GM18526 (cell line): ENCODE results near the gene GCLC.

Experiments used
- POLR2A ChIP-seq: IDR thresholded peaks from 3 replicates; pipeline ENCODE4 v1.6.1; 2011; ENCODE audit not compliant: insufficient read length; ENCODE audit errors: extremely low read depth

GCLC gene

GRCh38 chr6:53536561-53536960, 8.3 kb downstream of the GCLC start:
- no peak for TF ChIP-seq POLR2A

- TF ChIP-seq POLR2A = no peak
Measured at GRCh38 chr6:53532942-53533341, 12.0 kb downstream of the GCLC start.

DNA sequence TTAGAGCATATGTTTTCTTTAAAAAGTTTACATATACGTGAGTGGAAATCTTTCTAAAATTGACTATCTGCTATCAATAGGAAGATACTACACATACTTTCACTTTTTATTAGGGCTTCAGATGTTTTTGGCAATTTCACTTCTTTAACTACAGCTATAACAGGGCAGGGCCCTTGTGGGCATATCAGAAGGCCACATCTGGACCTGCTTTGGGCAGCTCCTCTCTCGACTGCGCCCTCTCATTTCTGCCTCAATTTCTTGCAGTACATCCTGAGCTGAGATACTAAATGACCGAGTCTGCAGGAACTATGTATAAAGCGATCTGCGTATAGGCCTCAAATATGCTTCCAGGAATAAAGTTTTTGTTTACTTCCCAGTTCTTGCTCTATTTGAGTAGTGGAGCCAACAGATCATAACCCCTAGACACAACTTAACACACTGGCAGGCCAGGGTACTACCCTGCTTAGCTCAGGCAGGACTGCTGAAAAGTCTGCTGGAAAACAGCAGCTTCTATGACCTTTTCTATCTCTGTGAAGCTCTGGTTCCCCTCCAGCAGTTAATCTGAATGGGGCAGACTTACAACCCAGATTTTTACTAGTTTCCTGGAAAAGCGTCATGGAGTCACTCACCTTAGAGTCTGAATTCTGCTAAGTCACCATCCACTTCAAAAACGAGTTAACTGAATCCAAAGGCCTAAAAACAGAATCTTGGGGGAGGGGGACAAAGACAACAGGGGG, 12.7 kb downstream of the GCLC start:
- no peak for TF ChIP-seq POLR2A

- TF ChIP-seq POLR2A = no peak
Measured at GRCh38 chr6:53530780-53531386, 14.0 kb downstream of the GCLC start.

DNA sequence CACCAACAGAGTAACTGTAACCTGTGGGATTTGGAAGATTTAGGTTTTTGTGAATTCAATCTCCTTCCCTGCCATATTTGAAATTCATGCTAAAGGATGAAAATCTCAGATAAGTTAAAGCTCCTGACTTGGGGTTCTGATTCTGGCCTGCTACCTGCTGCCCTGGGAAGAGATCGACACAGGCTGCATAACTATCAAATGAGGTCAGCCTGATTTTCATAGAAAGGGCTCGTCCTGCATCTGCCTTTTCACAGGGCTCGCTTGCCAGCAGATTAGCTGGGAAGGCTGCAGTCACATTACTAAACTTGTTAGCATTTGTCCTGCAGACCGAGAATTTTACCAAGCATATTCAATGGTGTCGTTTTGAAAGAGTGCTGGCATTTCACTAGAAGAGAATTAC, 14.6 kb downstream of the GCLC start:
- TF ChIP-seq POLR2A = no peak

DNA sequence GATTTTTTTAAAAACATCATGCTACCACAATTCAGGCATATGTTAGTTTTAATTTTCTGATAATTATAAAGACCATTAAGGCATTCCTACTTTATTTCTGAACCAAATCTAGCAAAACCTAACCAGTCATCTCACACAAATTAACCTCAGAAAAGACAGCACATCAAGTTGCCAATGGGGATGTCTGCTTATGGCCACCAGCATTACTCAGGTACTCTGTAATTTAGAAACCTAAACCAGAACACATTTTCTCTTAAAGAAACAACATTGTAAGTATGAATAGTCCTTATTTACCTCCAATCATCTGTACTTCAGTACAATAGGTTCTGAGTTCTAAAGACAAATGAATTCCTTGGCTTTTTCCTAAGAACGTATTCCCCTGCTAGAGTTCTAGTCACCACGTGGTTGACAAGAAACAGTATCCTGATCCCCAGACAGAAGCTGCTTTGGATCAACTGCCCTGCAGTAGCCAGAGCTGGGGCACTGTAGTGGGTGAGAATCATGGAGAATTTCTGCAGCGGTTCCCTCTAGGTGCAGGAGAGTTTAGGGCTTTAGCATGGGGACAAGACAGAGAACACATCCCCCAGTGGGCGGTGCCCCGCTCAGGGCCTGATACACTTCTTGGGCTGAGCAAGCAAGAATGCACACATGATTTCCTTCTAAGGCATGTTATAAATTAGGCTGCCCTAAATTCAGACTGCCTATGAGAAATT, 15.4 kb downstream of the GCLC start:
- TF ChIP-seq POLR2A = no peak

- no peak for TF ChIP-seq POLR2A
Measured at GRCh38 chr6:53528107-53528506, 16.8 kb downstream of the GCLC start.

DNA sequence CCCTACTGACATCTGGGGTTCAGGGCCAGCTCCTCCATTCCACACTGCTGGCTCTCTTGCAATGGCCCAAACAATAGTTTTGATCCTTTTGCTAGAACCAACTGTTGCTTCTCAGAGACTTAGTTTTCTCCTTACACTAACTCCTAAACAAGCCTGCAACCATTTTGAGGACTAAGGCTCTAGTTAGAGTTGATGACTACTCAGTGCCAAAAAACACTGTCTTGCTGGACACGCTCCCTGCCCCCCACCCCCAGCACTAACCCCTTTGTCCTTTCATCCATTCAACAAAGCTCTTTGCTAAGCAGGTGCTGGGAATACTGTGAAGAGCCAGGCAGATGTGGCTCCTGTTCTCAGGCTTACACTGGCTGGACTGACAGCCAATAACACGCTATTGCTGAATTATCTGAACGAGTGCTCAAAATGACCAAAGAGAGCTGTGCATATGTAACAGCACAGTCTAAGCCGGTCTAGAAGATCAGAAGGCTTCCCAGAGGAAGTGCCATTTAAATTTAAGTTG, 17.6 kb downstream of the GCLC start:
- no peak for TF ChIP-seq POLR2A

DNA sequence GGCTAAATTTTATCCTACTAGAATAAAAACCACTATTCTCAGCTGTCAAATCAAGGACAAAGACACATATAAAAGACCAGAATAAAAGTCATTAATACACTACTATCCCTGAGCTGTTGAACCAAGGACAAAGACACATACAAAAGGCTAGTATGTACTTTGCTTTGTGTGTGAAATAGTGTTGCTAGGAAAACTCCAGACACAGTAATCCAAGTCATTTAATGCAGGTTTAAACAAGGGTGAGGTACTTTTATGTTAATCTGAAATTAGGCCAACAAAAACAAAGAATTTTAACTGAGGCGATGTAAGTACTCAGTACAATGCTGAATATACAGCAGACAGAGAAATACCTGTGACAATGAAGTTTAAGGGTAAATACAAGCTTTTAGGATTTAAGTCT, 18.9 kb downstream of the GCLC start:
- no peak for TF ChIP-seq POLR2A

DNA sequence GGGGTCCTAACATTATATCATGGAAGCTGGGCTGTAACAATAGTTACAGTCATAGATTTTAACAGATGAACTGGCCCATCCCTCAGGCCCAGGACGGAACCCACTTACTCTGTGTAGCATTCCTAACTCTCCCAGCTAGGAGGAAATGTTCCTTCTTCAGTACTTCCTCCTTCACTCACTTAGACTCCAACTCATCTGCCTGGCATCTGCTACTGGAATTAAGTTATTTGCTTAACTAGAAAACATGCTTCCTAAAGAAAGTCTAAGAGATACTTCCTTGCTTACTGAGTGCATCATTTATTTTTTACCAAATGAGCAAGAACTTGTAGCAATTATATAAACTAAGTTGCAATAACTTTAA, 20.5 kb downstream of the GCLC start:
- no peak for TF ChIP-seq POLR2A

DNA sequence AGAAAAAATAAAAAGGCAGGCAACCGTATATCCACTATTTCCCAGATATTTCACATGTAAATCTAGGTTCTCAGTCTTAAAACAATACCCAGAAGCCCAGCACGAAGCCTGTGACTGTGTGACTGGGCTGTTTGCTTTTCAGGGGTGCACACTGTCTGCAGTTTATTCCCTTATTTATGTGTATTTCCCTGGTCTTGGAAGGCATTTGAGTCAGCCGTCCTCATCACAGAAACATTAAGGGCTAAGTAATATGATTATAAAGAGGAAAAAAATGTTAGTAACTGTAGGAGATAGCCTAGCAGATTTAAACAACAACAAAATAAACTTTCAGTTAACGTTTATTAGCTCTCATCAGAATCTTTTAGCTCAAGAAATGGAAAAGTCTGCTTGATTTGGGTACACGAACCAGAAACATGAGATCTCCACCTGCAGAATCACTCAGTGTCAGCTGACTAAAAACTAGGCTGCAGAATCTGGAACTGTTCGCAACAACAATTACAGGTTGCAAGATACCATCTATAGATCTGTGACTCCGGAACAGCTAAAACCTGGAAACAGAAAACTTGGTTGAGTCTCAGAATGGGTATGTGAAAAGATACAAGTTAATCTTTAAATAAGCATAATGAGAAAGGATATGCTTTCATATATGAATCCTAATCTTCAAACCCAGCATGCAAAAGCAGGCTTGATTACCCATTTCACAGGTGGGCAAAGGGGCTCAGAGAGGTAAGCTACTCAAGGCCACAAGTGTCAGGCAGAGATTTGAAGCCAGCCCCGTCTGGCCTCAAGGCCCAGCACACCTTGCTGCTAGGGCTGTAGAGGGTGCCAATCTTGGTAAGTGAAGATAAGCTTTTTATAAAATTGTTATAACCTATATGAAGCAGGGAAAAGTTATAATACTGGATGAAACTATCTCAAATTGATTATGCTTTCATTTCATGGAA, 21.1 kb downstream of the GCLC start:
- no peak for TF ChIP-seq POLR2A

DNA sequence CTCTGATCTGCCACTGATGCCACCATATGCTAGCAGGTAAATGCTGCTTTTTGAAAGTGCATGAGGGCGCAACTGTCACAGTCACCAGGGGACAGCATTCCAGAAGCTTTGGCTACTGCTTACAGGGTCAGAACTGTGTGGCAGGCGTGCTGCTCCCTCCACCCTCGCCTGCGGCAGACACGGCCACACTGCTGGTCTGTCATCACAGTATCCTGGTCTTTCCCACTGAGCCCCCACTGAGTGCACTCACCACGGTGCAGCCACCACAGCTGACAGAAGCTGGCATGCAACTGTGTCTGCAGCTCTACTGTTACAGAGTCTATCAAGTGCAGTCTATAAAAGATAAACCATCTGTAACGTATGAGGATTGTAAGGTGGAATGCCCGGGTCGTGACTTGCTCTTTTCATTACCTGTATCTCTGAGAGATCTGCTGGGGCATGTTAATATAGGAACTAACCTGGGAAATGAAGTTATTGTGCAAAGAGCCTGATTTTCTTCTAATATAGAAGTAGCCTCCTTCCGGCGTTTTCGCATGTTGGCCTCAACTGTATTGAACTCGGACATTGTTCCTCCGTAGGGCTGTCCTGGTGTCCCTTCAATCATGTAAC, 24.5 kb downstream of the GCLC start:
- no peak for TF ChIP-seq POLR2A

- no peak for TF ChIP-seq POLR2A
Measured at GRCh38 chr6:53518862-53519261, 26.0 kb downstream of the GCLC start.

GRCh38 chr6:53517021-53517420, 27.9 kb downstream of the GCLC start:
- no peak for TF ChIP-seq POLR2A

DNA sequence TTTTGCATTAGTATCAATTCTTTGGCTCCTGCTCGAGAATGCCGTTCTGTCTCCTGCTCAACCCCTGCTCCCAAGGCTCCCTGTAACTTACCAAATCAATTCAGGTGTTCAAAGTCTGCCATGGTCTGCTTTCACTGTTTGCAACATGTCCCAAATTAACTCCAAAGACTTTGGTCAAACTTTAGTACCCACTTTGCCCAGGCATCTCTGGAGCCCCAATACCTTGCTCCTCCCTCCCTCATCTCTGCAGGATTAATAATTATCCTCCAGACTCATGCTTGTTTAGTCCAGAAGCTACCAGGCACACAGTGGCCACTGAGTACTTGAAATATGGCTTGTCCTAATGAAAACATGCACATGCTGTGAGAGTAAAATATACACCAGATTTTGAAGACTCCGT, 30.2 kb downstream of the GCLC start:
- TF ChIP-seq POLR2A = no peak
